Measurements from ENCODE around the gene STEAP2. TPM values are rescaled to one million over a fixed set of nuclear protein-coding genes. Genes with fewer than 3 reads are reported as not detected.

STEAP2 gene
- polyA plus RNA-seq, 3 donors = not detected

GRCh38 chr7:90192876-90193750 is 18.4 kb upstream of the STEAP2 start:
- H3K27ac Mint-ChIP-seq = no peak overlapping the region
- no peaks in the 10 kb centered on the region for H3K36me3 Mint-ChIP-seq
- DNase-seq = no peak
- H3K9me3 Mint-ChIP-seq = peaks cover 3 to 24% (median 13%) of the 10 kb centered on the region in 7 donors
- H3K9me3 ChIP-seq (replicated peaks in 1 of 2; ENCODE audit: control insufficient read depth in 1 of 2, insufficient read depth in 1 of 2, low read length in 2 of 2) = peaks cover 14 to 16% of the 10 kb centered on the region in 2 donors
- no peak overlapping the region for H3K4me3 ChIP-seq (replicated peaks in 1 of 3; ENCODE audit: low read depth in 2 of 3, low read length in 3 of 3)
- H2AFZ ChIP-seq (ENCODE audit: insufficient read depth, low read depth, low read length, poor library complexity, severe bottlenecking) = no peak overlapping the region
- no peaks in the 10 kb centered on the region for H3K27me3 ChIP-seq (ENCODE audit: control insufficient read depth in 2 of 2, insufficient read depth in 2 of 2, low read length in 2 of 2)
- H3K4me2 ChIP-seq (replicated peaks; ENCODE audit: extremely low read depth, low read length, poor library complexity, severe bottlenecking) = no peak overlapping the region
- intact Hi-C loops (cut with micrococcal nuclease) = no loop called here
- no peak for TF ChIP-seq CTCF (IDR thresholded peaks at IDR 0.05)
- H3K4me1 Mint-ChIP-seq = no peaks in the 10 kb centered on the region
- no peaks in the 10 kb centered on the region for H3K36me3 ChIP-seq (replicated peaks in 1 of 2; ENCODE audit: control insufficient read depth in 1 of 2, insufficient read depth in 2 of 2, low read length in 2 of 2)
- 0% methylated on average over 1 of the region's 2 CpGs for WGBS (ENCODE audit: insufficient coverage)
- H3K9ac ChIP-seq (ENCODE audit: insufficient read depth, low read length, poor library complexity, severe bottlenecking) = no peak overlapping the region
- H3K27me3 Mint-ChIP-seq (ENCODE audit: low read depth in 3 of 3) = no peaks in the 10 kb centered on the region
- H4K20me1 ChIP-seq (ENCODE audit: insufficient read depth, low read length) = no peaks in the 10 kb centered on the region
- no peak overlapping the region for H3K4me3 Mint-ChIP-seq
- H3K4me1 ChIP-seq (ENCODE audit: control insufficient read depth in 1 of 2, insufficient read depth in 2 of 2, low read length in 2 of 2) = no peaks in the 10 kb centered on the region
- no peak overlapping the region for H3K27ac ChIP-seq (ENCODE audit: low read depth in 1 of 2, low read length in 2 of 2)
- H3K79me2 ChIP-seq (ENCODE audit: insufficient read depth, low read length) = no peaks in the 10 kb centered on the region

- intact Hi-C loops (cut with micrococcal nuclease) = no loop called here
- Mint-ChIP-seq H3K27me3 (ENCODE audit: low read depth in 3 of 3) (no peaks in the 10 kb centered on the region), H3K4me3 (no peak overlapping the region), H3K36me3 (no peaks in the 10 kb centered on the region), H3K4me1 (no peaks in the 10 kb centered on the region), H3K9me3 (peaks cover 3 to 21% (median 10%) of the 10 kb centered on the region in 7 donors), H3K27ac (no peak overlapping the region)
- Histone ChIP-seq H2AFZ (ENCODE audit: insufficient read depth, low read depth, low read length, poor library complexity, severe bottlenecking) (no peak overlapping the region), H3K4me1 (ENCODE audit: control insufficient read depth in 1 of 2, insufficient read depth in 2 of 2, low read length in 2 of 2) (no peaks in the 10 kb centered on the region), H3K9me3 (replicated peaks in 1 of 2; ENCODE audit: control insufficient read depth in 1 of 2, insufficient read depth in 1 of 2, low read length in 2 of 2) (peaks cover 14% of the 10 kb centered on the region in 2 donors), H3K4me2 (replicated peaks; ENCODE audit: extremely low read depth, low read length, poor library complexity, severe bottlenecking) (no peak overlapping the region), H3K9ac (ENCODE audit: insufficient read depth, low read length, poor library complexity, severe bottlenecking) (no peak overlapping the region), H3K36me3 (replicated peaks in 1 of 2; ENCODE audit: control insufficient read depth in 1 of 2, insufficient read depth in 2 of 2, low read length in 2 of 2) (no peaks in the 10 kb centered on the region), H3K79me2 (ENCODE audit: insufficient read depth, low read length) (no peaks in the 10 kb centered on the region), H4K20me1 (ENCODE audit: insufficient read depth, low read length) (no peaks in the 10 kb centered on the region), H3K27ac (ENCODE audit: low read depth in 1 of 2, low read length in 2 of 2) (no peak overlapping the region), H3K4me3 (replicated peaks in 1 of 3; ENCODE audit: low read depth in 2 of 3, low read length in 3 of 3) (no peak overlapping the region), H3K27me3 (ENCODE audit: control insufficient read depth in 2 of 2, insufficient read depth in 2 of 2, low read length in 2 of 2) (no peaks in the 10 kb centered on the region)
- DNase-seq = no peak
- WGBS (ENCODE audit: insufficient coverage) = 88% methylated on average over 10 of the region's 10 CpGs
- no peak for TF ChIP-seq CTCF (IDR thresholded peaks at IDR 0.05)
Measured at GRCh38 chr7:90194911-90195809, 16.4 kb upstream of the STEAP2 start.
